Hepatocyte (in vitro differentiated cells): Measurements from ENCODE around the gene ALPL. TPM values are rescaled to one million over a fixed set of nuclear protein-coding genes. Genes with fewer than 3 reads are reported as not detected.

ENCODE experiments used
- DNase-seq: peaks from one replicate; pipeline ENCODE4 v3.0.0-alpha.2; 2016; ENCODE audit warnings: low spot score
- H2AFZ ChIP-seq: fragments of 200-600 bp; sonication (generic); 2 replicates; pipeline ENCODE4 v1.6.0; 2016; ENCODE audit warnings: antibody characterized with exemption, mild to moderate bottlenecking
- H3K27ac ChIP-seq: fragments of 200-600 bp; sonication (generic); 2 replicates; pipeline ENCODE4 v1.5.1; 2016; ENCODE audit warnings: mild to moderate bottlenecking
- H3K27me3 ChIP-seq: fragments of 200-600 bp; sonication (generic); 2 replicates; pipeline ENCODE4 v1.6.1; 2016
- H3K36me3 ChIP-seq: fragments of 200-600 bp; sonication (generic); replicated peaks from 2 replicates; pipeline ENCODE4 v1.5.1; 2016; ENCODE audit warnings: low read depth; ENCODE audit not compliant: insufficient read depth
- H3K4me1 ChIP-seq: fragments of 200-600 bp; sonication (generic); 2 replicates; pipeline ENCODE4 v1.5.1; 2016; ENCODE audit warnings: mild to moderate bottlenecking, moderate library complexity; ENCODE audit not compliant: insufficient read depth
- H3K4me2 ChIP-seq: fragments of 200-600 bp; sonication (generic); 2 replicates; pipeline ENCODE4 v1.6.0; 2016
- H3K4me3 ChIP-seq: fragments of 200-600 bp; sonication (generic); 2 replicates; pipeline ENCODE4 v1.5.1; 2016; ENCODE audit warnings: mild to moderate bottlenecking
- H3K79me2 ChIP-seq: fragments of 200-600 bp; sonication (generic); 2 replicates; pipeline ENCODE4 v1.6.0; 2017; ENCODE audit warnings: mild to moderate bottlenecking
- H3K9me2 ChIP-seq: fragments of 200-600 bp; sonication (generic); replicated peaks from 2 replicates; pipeline ENCODE4 v1.6.0; 2017; ENCODE audit warnings: mild to moderate bottlenecking; ENCODE audit not compliant: insufficient read depth
- H3K9me3 ChIP-seq: fragments of 200-600 bp; sonication (generic); 2 replicates; pipeline ENCODE4 v1.5.1; 2016; ENCODE audit warnings: low read depth, mild to moderate bottlenecking
- H4K20me1 ChIP-seq: fragments of 200-600 bp; sonication (generic); 2 replicates; pipeline ENCODE4 v1.6.0; 2016; ENCODE audit warnings: mild to moderate bottlenecking; ENCODE audit not compliant: insufficient read depth, poor library complexity, severe bottlenecking
- CTCF ChIP-seq: fragments of 200-600 bp; sonication (generic); IDR thresholded peaks from 2 replicates; pipeline ENCODE4 v1.5.1; 2016; ENCODE audit warnings: antibody characterized with exemption, mild to moderate bottlenecking; ENCODE audit not compliant: poor library complexity
- EZH2 ChIP-seq: fragments of 200-600 bp; sonication (generic); IDR thresholded peaks from 2 replicates; pipeline ENCODE4 v1.6.1; 2016; ENCODE audit warnings: antibody characterized with exemption, mild to moderate bottlenecking, borderline replicate concordance
- EZH2phosphoT487 ChIP-seq: fragments of 200-600 bp; sonication (generic); IDR thresholded peaks from one replicate; pipeline ENCODE4 v1.6.1; 2018; ENCODE audit warnings: antibody characterized with exemption, mild to moderate bottlenecking, low read depth, moderate library complexity; ENCODE audit not compliant: unreplicated experiment, severe bottlenecking
- WGBS: methylation state at CpG from one replicate; pipeline ENCODE4 v1.1.6; 2016; ENCODE audit warnings: low lambda C conversion rate; ENCODE audit errors: missing lambda C conversion rate; 5-methylcytosine and 5-hydroxymethylcytosine counted together
- polyA plus RNA-seq: library from polyadenylated mRNA; unstranded; fragments of >200 nt; fragmentation: Nextera tagmentation; extraction: Ambion mirVana; gene quantifications from 2 replicates; pipeline ENCODE4 v1.2.1, GENCODE V29; 2016
- total RNA-seq: library from RNA; depleted of rRNA; stranded (reverse); fragments of >200 nt; gene quantifications from 2 replicates; pipeline ENCODE4 v1.2.3, GENCODE V29; 2014

Gene ALPL
- total and polyA plus RNA-seq, 2 experiments from 2014 or later: 2.2 to 6.0 TPM

- WGBS: 95% methylated on average over 5 of the region's 5 CpGs
- TF ChIP-seq EZH2 (no peak), CTCF (no peak), EZH2phosphoT487 (no peak)
- Histone ChIP-seq H3K9me2 (no peaks in the 10 kb centered on the region), H3K9me3 (no peaks in the 10 kb centered on the region), H3K4me1 (no peaks in the 10 kb centered on the region), H3K27me3 (peaks cover 20% of the 10 kb centered on the region), H2AFZ (no peak overlapping the region), H3K4me3 (no peak overlapping the region), H3K36me3 (no peaks in the 10 kb centered on the region), H3K27ac (no peak overlapping the region), H3K79me2 (no peaks in the 10 kb centered on the region), H4K20me1 (no peaks in the 10 kb centered on the region), H3K4me2 (no peak overlapping the region)
- no peak for DNase-seq
These were observed 5.0 kb downstream of the ALPL start for GRCh38 chr1:21514245-21514644.

- Histone ChIP-seq H3K36me3 (no peaks in the 10 kb centered on the region), H3K9me3 (no peaks in the 10 kb centered on the region), H2AFZ (no peak overlapping the region), H3K4me3 (no peak overlapping the region), H3K27me3 (no peaks in the 10 kb centered on the region), H3K4me1 (no peaks in the 10 kb centered on the region), H3K27ac (no peak overlapping the region), H4K20me1 (no peaks in the 10 kb centered on the region), H3K9me2 (no peaks in the 10 kb centered on the region), H3K4me2 (no peak overlapping the region), H3K79me2 (no peaks in the 10 kb centered on the region)
- WGBS: 68% methylated on average over 3 of the region's 3 CpGs
- TF ChIP-seq CTCF (no peak), EZH2phosphoT487 (no peak), EZH2 (no peak)
- DNase-seq: no peak
These were observed 8.0 kb downstream of the ALPL start for GRCh38 chr1:21517161-21517589.

- Histone ChIP-seq H3K27ac (no peak overlapping the region), H3K27me3 (no peaks in the 10 kb centered on the region), H3K9me3 (no peaks in the 10 kb centered on the region), H3K9me2 (no peaks in the 10 kb centered on the region), H3K79me2 (no peaks in the 10 kb centered on the region), H3K36me3 (no peaks in the 10 kb centered on the region), H2AFZ (no peak overlapping the region), H3K4me3 (no peak overlapping the region), H4K20me1 (no peaks in the 10 kb centered on the region), H3K4me2 (no peak overlapping the region), H3K4me1 (no peaks in the 10 kb centered on the region)
- TF ChIP-seq EZH2phosphoT487: no peak
- no peak for TF ChIP-seq EZH2
- TF ChIP-seq CTCF: no peak
- no peak for DNase-seq
- WGBS: 79% methylated on average over 13 of the region's 13 CpGs
These were observed 8.6 kb downstream of the ALPL start for GRCh38 chr1:21517660-21518480.
